Measurements from ENCODE around the gene THG1L.
A peak's percentile ranks its signal among the peaks of the same experiment; 100 is the strongest.

Gene THG1L

DNA sequence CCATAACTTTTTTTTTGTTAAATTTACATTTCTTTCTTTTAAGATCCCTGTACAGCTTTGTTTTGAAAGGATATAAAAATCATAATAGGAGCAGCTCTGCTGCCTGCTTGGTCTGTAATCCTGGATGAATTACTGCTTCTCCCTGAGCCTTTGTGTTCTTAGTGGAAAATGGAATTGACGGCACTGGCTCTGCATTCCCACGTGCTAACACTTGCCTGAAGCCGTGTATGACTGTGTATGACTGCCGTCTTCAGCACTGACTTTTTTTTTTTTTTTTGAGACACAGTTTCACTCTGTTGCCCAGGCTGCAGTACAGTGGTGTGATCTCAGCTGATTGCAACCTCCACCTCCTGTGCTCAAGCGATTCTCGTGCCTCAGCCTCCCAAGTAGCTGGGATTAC is 4.8 kb downstream of the THG1L start:
- Histone ChIP-seq H3K4me1 (ENCODE audit: insufficient read depth, poor library complexity, severe bottlenecking) (no peaks in the 10 kb centered on the region), H3K27ac (ENCODE audit: poor library complexity, severe bottlenecking) (no peak overlapping the region), H3K4me3 (ENCODE audit: severe bottlenecking) (no peak overlapping the region), H3K9me3 (ENCODE audit: severe bottlenecking) (no peaks in the 10 kb centered on the region), H3K27me3 (ENCODE audit: insufficient read depth, poor library complexity, severe bottlenecking) (no peaks in the 10 kb centered on the region), H3K36me3 (ENCODE audit: low read depth) (peaks cover 61% of the 10 kb centered on the region)
- no peak for ATAC-seq (ENCODE audit: low read depth)
- no peak for TF ChIP-seq CTCF (IDR thresholded peaks at IDR 0.05; ENCODE audit: poor library complexity, severe bottlenecking)
- DNase-seq (ENCODE audit: low spot score): no peak

DNA sequence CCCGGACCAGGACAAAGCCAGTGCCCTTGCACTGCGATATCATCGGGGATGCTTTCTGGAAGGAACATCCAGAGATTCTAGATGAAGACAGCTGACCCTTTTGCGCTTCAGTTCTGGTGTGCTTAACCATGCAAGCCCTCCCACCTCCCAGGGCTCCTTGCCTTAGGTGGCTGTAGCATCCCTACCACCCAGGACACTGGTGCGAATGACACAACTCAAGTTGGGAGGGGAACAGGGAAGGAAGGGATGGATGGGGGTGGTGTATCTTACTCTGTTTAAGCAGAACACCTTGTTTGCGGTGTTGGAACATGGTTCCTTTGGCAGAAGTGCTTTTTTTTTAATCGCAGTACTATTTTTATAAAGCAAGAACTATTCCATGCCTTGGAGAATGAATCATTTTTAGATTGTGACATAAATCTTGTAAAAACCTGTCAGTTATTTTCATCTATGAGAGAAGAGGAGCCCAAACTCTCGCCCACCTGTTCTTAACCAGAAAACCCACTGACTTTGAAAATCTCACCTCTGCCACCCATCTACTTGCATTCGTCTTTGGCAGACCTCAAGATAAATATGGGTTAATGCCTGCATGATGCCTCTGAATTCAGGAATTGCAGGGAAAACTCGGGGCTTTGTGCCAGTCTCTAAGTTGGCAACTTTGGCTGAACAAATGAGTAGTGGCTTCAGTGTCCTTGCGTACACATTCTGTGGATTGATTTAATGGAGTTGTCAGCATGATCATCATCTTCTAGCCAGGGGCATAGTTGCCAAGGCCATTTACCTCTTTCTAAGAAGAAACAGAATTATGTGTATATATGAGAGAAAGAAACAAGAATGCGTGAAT is 8.4 kb downstream of the THG1L start:
- no peak for DNase-seq (ENCODE audit: low spot score)
- TF ChIP-seq CTCF (IDR thresholded peaks at IDR 0.05; ENCODE audit: poor library complexity, severe bottlenecking): no peak
- Histone ChIP-seq H3K27me3 (ENCODE audit: insufficient read depth, poor library complexity, severe bottlenecking) (no peaks in the 10 kb centered on the region), H3K4me3 (ENCODE audit: severe bottlenecking) (no peak overlapping the region), H3K9me3 (ENCODE audit: severe bottlenecking) (no peaks in the 10 kb centered on the region), H3K27ac (ENCODE audit: poor library complexity, severe bottlenecking) (no peak overlapping the region), H3K4me1 (ENCODE audit: insufficient read depth, poor library complexity, severe bottlenecking) (no peaks in the 10 kb centered on the region), H3K36me3 (ENCODE audit: low read depth) (peaks cover 38% of the 10 kb centered on the region)
- no peak for ATAC-seq (ENCODE audit: low read depth)

DNA sequence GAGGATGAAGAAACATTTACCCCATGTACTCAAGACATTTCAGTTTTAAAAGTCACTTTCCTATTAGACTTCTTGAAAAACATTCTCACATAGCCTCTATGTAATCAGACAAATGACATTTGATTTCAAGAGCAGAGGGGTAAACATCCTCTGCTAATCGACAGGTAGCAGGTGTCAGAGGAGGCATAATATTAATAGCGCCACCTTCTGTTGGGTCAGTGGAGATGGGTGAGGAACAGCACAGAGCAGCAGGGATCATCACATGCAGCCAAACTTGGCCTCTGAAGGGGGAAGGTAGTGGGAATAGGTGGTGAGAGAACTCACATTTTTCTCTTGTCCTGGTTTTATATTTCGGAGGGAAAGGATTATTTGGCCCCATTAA is 9.0 kb downstream of the THG1L start:
- no peaks in the 10 kb centered on the region for H3K4me1 ChIP-seq (ENCODE audit: insufficient read depth, poor library complexity, severe bottlenecking)
- no peak overlapping the region for H3K27ac ChIP-seq (ENCODE audit: poor library complexity, severe bottlenecking)
- no peaks in the 10 kb centered on the region for H3K9me3 ChIP-seq (ENCODE audit: severe bottlenecking)
- no peaks in the 10 kb centered on the region for H3K27me3 ChIP-seq (ENCODE audit: insufficient read depth, poor library complexity, severe bottlenecking)
- peaks cover 35% of the 10 kb centered on the region for H3K36me3 ChIP-seq (ENCODE audit: low read depth)
- no peak for DNase-seq (ENCODE audit: low spot score)
- no peak overlapping the region for H3K4me3 ChIP-seq (ENCODE audit: severe bottlenecking)
- TF ChIP-seq CTCF (IDR thresholded peaks at IDR 0.05; ENCODE audit: poor library complexity, severe bottlenecking): peak; percentile 53
- no peak for ATAC-seq (ENCODE audit: low read depth)

DNA sequence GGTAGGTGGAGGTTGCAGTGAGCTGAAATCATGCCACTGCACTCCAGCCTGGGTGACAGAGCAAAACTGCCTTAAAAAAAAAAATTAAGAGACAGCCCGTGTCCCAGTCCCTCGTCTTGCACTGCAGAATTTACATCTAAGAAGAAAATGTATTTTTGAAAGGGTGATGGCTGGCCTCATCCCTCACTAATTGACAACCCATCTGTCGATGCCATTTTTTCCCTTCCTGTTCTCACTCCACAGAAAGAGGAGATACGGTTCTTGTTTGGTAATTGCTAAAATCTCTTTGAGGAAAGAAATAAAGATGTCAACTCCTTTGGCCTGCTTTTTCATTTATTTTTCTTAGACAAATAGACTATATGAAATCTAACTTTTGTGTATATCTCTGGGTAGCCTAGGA is 9.9 kb downstream of the THG1L start:
- H3K27me3 ChIP-seq (ENCODE audit: insufficient read depth, poor library complexity, severe bottlenecking): no peaks in the 10 kb centered on the region
- H3K9me3 ChIP-seq (ENCODE audit: severe bottlenecking): no peaks in the 10 kb centered on the region
- ATAC-seq (ENCODE audit: low read depth): no peak
- no peak for TF ChIP-seq CTCF (IDR thresholded peaks at IDR 0.05; ENCODE audit: poor library complexity, severe bottlenecking)
- peaks cover 27% of the 10 kb centered on the region for H3K36me3 ChIP-seq (ENCODE audit: low read depth)
- H3K4me1 ChIP-seq (ENCODE audit: insufficient read depth, poor library complexity, severe bottlenecking): no peaks in the 10 kb centered on the region
- DNase-seq (ENCODE audit: low spot score): no peak
- no peak overlapping the region for H3K27ac ChIP-seq (ENCODE audit: poor library complexity, severe bottlenecking)
- no peak overlapping the region for H3K4me3 ChIP-seq (ENCODE audit: severe bottlenecking)

All from RWPE2 (cell line).